K562 (cell line): ENCODE results near the gene AGAP3. TPM values are rescaled to one million over a fixed set of nuclear protein-coding genes. Genes with fewer than 3 reads are reported as not detected.

Experiments used
- ILF3 ChIP-seq: fragments of 450-650 bp; IDR thresholded peaks from 2 replicates; pipeline ENCODE4 v1.6.1; 2018; ENCODE audit warnings: antibody characterized with exemption, mild to moderate bottlenecking, moderate library complexity, borderline replicate concordance
- ILK ChIP-seq: fragments of 450-650 bp; IDR thresholded peaks from 2 replicates; pipeline ENCODE4 v1.6.1; 2016; ENCODE audit warnings: missing genetic modification characterization, low read depth, mild to moderate bottlenecking, missing compliant biosample characterization, moderate library complexity, borderline replicate concordance
- RBM14 ChIP-seq: fragments of 200-400 bp; formaldehyde crosslinking; IDR thresholded peaks from 2 replicates; pipeline ENCODE4 v1.6.1; 2018; ENCODE audit warnings: low read depth, mild to moderate bottlenecking, low read length, moderate library complexity, borderline replicate concordance; ENCODE audit not compliant: insufficient read depth
- SMARCE1 ChIP-seq: fragments of 450-650 bp; IDR thresholded peaks from 2 replicates; pipeline ENCODE4 v1.7.1; 2016; ENCODE audit warnings: mild to moderate bottlenecking
- TEAD1 ChIP-seq, 2 experiments: fragments of 450-650 bp in 1 of 2; sonication (generic) in 1 of 2; formaldehyde crosslinking; IDR thresholded peaks; 2 replicates each; pipeline versions ENCODE4 v1.4.0 to v1.8.0; 2020 to 2022; ENCODE audit warnings: mild to moderate bottlenecking in 2 of 2, missing genetic modification reagents in 1 of 2
- ZNF239 ChIP-seq: fragments of 250-450 bp; sonication (Bioruptor Pico); IDR thresholded peaks from 2 replicates; pipeline ENCODE4 v1.4.0; 2020; ENCODE audit warnings: mild to moderate bottlenecking
- polyA plus RNA-seq, 8 experiments: library from polyadenylated mRNA; depleted of rRNA in 4 of 8; stranded (reverse) in 5 of 8; unstranded in 3 of 8; fragments of >200 nt; fragmentation: Nextera tagmentation in 2 of 8; fragmentation: Illumina TruSeq in 1 of 8; extraction: Ambion mirVana in 2 of 8; extraction: Trizol in 1 of 8; gene quantifications; 2 replicates each; pipeline versions ENCODE4 v1.2.1 to v1.2.3, GENCODE V29; 2011 to 2014; ENCODE audit warnings: inconsistent platforms in 1 of 8, missing spikeins in 1 of 8
- total RNA-seq, 7 experiments: library from RNA; depleted of rRNA in 6 of 7; stranded (reverse); fragments of >200 nt in 6 of 7; fragmentation: Illumina TruSeq in 2 of 7; extraction: Trizol in 2 of 7; gene quantifications; 2 replicates each; pipeline versions ENCODE4 v1.2.1 to v1.2.3, GENCODE V29; 2011 to 2021; ENCODE audit warnings: low replicate concordance in 1 of 7
- TF ChIP-seq, protein P1 (sequence below): fragments of 250-450 bp; sonication (Bioruptor Pico); IDR thresholded peaks from 2 replicates; pipeline ENCODE4 v1.4.0; 2020; ENCODE audit warnings: mild to moderate bottlenecking, moderate library complexity, borderline replicate concordance
- TF ChIP-seq, protein P2 (sequence below): fragments of 450-650 bp; formaldehyde crosslinking; IDR thresholded peaks from 2 replicates; pipeline ENCODE4 v1.4.0; 2020; ENCODE audit warnings: mild to moderate bottlenecking, mixed read lengths

AGAP3 gene
- total and polyA plus RNA-seq, 9 of the 15 experiments (the other 6 are each of a cell fraction or from before 2014, with no cell fraction given) = 3.4 to 208 (median 62.2) TPM

DNA sequence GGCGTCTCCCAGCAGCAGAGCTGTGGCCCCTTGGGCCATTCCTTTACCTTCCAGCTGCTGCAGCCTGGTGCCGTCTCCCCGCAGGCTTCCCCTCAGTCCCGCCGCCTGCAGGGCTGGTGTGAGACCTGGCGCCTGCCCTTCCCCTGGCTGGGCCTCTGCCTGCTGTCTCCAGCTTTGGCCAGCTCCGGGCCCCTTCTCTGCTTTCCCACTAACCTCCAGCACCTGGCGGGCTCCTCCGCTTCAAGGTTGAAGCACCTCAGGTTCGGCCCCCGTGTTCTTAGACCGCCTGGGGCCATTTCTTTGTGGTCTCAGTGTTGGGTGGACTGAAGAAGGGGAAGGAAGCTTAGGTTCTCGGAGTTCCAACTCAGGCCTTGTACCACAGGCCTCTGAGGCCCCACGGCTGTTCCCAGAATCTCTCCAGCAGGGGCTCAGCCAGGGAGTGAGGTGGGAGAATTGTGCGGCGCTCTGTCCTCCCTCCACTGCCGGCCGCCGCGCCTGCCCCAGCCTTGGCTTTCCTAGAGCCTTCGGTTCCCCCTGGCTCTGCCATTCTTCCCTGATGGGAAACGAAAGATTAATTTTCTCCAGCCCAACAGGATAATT, 50.9 kb downstream of the AGAP3 start (continued):
- TF ChIP-seq TEAD1 (CRISPR knock-in tag; IDR thresholded peaks at IDR 0.05) (no peak), ILK (tag) (no peak), RBM14 (no peak), ZNF239 (CRISPR knock-in tag) (no peak), SMARCE1 (no peak), ILF3 (no peak)
- TF ChIP-seq, protein P1, sequence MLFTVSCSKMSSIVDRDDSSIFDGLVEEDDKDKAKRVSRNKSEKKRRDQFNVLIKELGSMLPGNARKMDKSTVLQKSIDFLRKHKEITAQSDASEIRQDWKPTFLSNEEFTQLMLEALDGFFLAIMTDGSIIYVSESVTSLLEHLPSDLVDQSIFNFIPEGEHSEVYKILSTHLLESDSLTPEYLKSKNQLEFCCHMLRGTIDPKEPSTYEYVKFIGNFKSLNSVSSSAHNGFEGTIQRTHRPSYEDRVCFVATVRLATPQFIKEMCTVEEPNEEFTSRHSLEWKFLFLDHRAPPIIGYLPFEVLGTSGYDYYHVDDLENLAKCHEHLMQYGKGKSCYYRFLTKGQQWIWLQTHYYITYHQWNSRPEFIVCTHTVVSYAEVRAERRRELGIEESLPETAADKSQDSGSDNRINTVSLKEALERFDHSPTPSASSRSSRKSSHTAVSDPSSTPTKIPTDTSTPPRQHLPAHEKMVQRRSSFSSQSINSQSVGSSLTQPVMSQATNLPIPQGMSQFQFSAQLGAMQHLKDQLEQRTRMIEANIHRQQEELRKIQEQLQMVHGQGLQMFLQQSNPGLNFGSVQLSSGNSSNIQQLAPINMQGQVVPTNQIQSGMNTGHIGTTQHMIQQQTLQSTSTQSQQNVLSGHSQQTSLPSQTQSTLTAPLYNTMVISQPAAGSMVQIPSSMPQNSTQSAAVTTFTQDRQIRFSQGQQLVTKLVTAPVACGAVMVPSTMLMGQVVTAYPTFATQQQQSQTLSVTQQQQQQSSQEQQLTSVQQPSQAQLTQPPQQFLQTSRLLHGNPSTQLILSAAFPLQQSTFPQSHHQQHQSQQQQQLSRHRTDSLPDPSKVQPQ (CRISPR knock-in tag) = no peak
- TF ChIP-seq, protein P2, sequence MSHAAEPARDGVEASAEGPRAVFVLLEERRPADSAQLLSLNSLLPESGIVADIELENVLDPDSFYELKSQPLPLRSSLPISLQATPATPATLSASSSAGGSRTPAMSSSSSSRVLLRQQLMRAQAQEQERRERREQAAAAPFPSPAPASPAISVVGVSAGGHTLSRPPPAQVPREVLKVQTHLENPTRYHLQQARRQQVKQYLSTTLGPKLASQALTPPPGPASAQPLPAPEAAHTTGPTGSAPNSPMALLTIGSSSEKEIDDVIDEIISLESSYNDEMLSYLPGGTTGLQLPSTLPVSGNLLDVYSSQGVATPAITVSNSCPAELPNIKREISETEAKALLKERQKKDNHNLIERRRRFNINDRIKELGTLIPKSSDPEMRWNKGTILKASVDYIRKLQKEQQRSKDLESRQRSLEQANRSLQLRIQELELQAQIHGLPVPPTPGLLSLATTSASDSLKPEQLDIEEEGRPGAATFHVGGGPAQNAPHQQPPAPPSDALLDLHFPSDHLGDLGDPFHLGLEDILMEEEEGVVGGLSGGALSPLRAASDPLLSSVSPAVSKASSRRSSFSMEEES = no peak
